ENCODE measurements around the gene TP53INP2. TPM values are rescaled to one million over a fixed set of nuclear protein-coding genes. Genes with fewer than 3 reads are reported as not detected.
"Not testable (repeated sequence)": the region's sequence is repeated elsewhere in the genome, so short reads cannot be mapped to it uniquely, and the experiment has no call there.

The TP53INP2 gene
- total and polyA plus RNA-seq, 3 experiments from 2014 or later: 1.1 to 3.6 (median 3.5) TPM

GRCh38 chr20:34719242-34720017, 15.3 kb downstream of the TP53INP2 start:
- H3K36me3 ChIP-seq (ENCODE audit: insufficient read depth, low read length); DNase-seq; H3K4me1 ChIP-seq (ENCODE audit: insufficient read depth, low read length); H3K4me1 Mint-ChIP-seq; H3K4me3 ChIP-seq (ENCODE audit: low read length); H3K4me3 Mint-ChIP-seq; H3K9me3 ChIP-seq (ENCODE audit: low read length); POLR2A ChIA-PET; H3K27me3 Mint-ChIP-seq; H3K27me3 ChIP-seq (ENCODE audit: insufficient read depth, low read length, poor library complexity, severe bottlenecking); H3K27ac ChIP-seq (ENCODE audit: low read depth, low read length); H3K9me3 Mint-ChIP-seq: not testable (repeated sequence)
- peak overlapping the region in 4 of 8 donors; percentile 15 to 65 (median 46) for H3K27ac Mint-ChIP-seq
- CTCF ChIA-PET: interaction anchor here (1.0 to 1.2 kb wide), 2 partner anchors 10 to 377 kb away, joined by 3 read pairs; no protein-coding TSS in a partner anchor
- H3K36me3 Mint-ChIP-seq: peaks cover 0 to 58% (median 16%) of the 10 kb centered on the region in 3 donors

- H3K27ac Mint-ChIP-seq: peak overlapping the region in 2 of 8 donors; percentile 8 to 50
- Histone ChIP-seq H3K27ac (ENCODE audit: low read depth, low read length) (no peak overlapping the region), H3K27me3 (ENCODE audit: insufficient read depth, low read length, poor library complexity, severe bottlenecking) (no peaks in the 10 kb centered on the region), H3K4me1 (ENCODE audit: insufficient read depth, low read length) (no peaks in the 10 kb centered on the region), H3K36me3 (ENCODE audit: insufficient read depth, low read length) (peaks cover 11% of the 10 kb centered on the region), H3K4me3 (ENCODE audit: low read length) (no peak overlapping the region), H3K9me3 (ENCODE audit: low read length) (no peaks in the 10 kb centered on the region)
- DNase-seq: no peak
- H3K9me3 Mint-ChIP-seq: no peaks in the 10 kb centered on the region
- no peaks in the 10 kb centered on the region for H3K27me3 Mint-ChIP-seq
- H3K4me1 Mint-ChIP-seq: peaks cover 4 to 10% (median 9%) of the 10 kb centered on the region in 3 donors
- ChIA-PET POLR2A (interaction anchor here (1.0 kb wide), 1 partner anchor 11 kb away, joined by 6 read pairs; no protein-coding TSS in a partner anchor), CTCF (interaction anchor here (1.2 kb wide), 1 partner anchor 11 kb away, joined by 3 read pairs; no protein-coding TSS in a partner anchor)
- no peak overlapping the region for H3K4me3 Mint-ChIP-seq
- H3K36me3 Mint-ChIP-seq: peaks cover 0 to 54% (median 16%) of the 10 kb centered on the region in 3 donors
These were observed 16.1 kb downstream of the TP53INP2 start for GRCh38 chr20:34720266-34720665.

- H3K36me3 ChIP-seq (ENCODE audit: insufficient read depth, low read length): peaks cover 25% of the 10 kb centered on the region
- H3K27me3 Mint-ChIP-seq; H3K27ac ChIP-seq (ENCODE audit: low read depth, low read length); H3K27me3 ChIP-seq (ENCODE audit: insufficient read depth, low read length, poor library complexity, severe bottlenecking); DNase-seq; H3K4me1 ChIP-seq (ENCODE audit: insufficient read depth, low read length); H3K4me3 Mint-ChIP-seq; POLR2A ChIA-PET; H3K4me3 ChIP-seq (ENCODE audit: low read length); H3K9me3 ChIP-seq (ENCODE audit: low read length); H3K4me1 Mint-ChIP-seq; H3K9me3 Mint-ChIP-seq; CTCF ChIA-PET: not testable (repeated sequence)
- peak overlapping the region in 2 of 8 donors; percentile 22 to 32 for H3K27ac Mint-ChIP-seq
- peaks cover 0 to 67% (median 28%) of the 10 kb centered on the region in 3 donors for H3K36me3 Mint-ChIP-seq
These were observed 18.4 kb downstream of the TP53INP2 start for GRCh38 chr20:34722560-34722959.

- peaks cover 25% of the 10 kb centered on the region for H3K36me3 ChIP-seq (ENCODE audit: insufficient read depth, low read length)
- no peaks in the 10 kb centered on the region for H3K27me3 ChIP-seq (ENCODE audit: insufficient read depth, low read length, poor library complexity, severe bottlenecking)
- H3K4me1 ChIP-seq (ENCODE audit: insufficient read depth, low read length): no peaks in the 10 kb centered on the region
- H3K9me3 Mint-ChIP-seq: no peaks in the 10 kb centered on the region
- H3K9me3 ChIP-seq (ENCODE audit: low read length): no peaks in the 10 kb centered on the region
- H3K4me1 Mint-ChIP-seq: peaks cover 4 to 10% (median 7%) of the 10 kb centered on the region in 3 donors
- H3K4me3 ChIP-seq (ENCODE audit: low read length): no peak overlapping the region
- ChIA-PET POLR2A (no interaction called here), CTCF (no interaction called here)
- DNase-seq: no peak
- H3K27ac ChIP-seq (ENCODE audit: low read depth, low read length): no peak overlapping the region
- H3K27me3 Mint-ChIP-seq: no peaks in the 10 kb centered on the region
- H3K4me3 Mint-ChIP-seq: no peak overlapping the region
- H3K27ac Mint-ChIP-seq: no peak overlapping the region
- H3K36me3 Mint-ChIP-seq: peaks cover 0 to 61% (median 27%) of the 10 kb centered on the region in 3 donors
These were observed 20.0 kb downstream of the TP53INP2 start for GRCh38 chr20:34724172-34724571.

- Mint-ChIP-seq H3K9me3 (no peaks in the 10 kb centered on the region), H3K27ac (no peak overlapping the region), H3K27me3 (no peaks in the 10 kb centered on the region), H3K4me3 (no peak overlapping the region), H3K4me1 (no peaks in the 10 kb centered on the region), H3K36me3 (peaks cover 4 to 63% (median 20%) of the 10 kb centered on the region in 3 donors)
- Histone ChIP-seq H3K27ac (ENCODE audit: low read depth, low read length) (no peak overlapping the region), H3K4me1 (ENCODE audit: insufficient read depth, low read length) (no peaks in the 10 kb centered on the region), H3K9me3 (ENCODE audit: low read length) (no peaks in the 10 kb centered on the region), H3K36me3 (ENCODE audit: insufficient read depth, low read length) (peaks cover 18% of the 10 kb centered on the region), H3K27me3 (ENCODE audit: insufficient read depth, low read length, poor library complexity, severe bottlenecking) (no peaks in the 10 kb centered on the region), H3K4me3 (ENCODE audit: low read length) (no peak overlapping the region)
- POLR2A ChIA-PET: no interaction called here
- CTCF ChIA-PET: no interaction called here
- no peak for DNase-seq
These were observed 25.3 kb downstream of the TP53INP2 start for GRCh38 chr20:34729416-34729815.

- Histone ChIP-seq H3K4me1 (ENCODE audit: insufficient read depth, low read length) (no peaks in the 10 kb centered on the region), H3K27me3 (ENCODE audit: insufficient read depth, low read length, poor library complexity, severe bottlenecking) (no peaks in the 10 kb centered on the region), H3K27ac (ENCODE audit: low read depth, low read length) (no peak overlapping the region), H3K36me3 (ENCODE audit: insufficient read depth, low read length) (no peaks in the 10 kb centered on the region), H3K9me3 (ENCODE audit: low read length) (no peaks in the 10 kb centered on the region), H3K4me3 (ENCODE audit: low read length) (no peak overlapping the region)
- Mint-ChIP-seq H3K27ac (no peak overlapping the region), H3K36me3 (peaks cover 4 to 57% (median 13%) of the 10 kb centered on the region in 3 donors), H3K27me3 (peaks cover 0 to 3% of the 10 kb centered on the region in 2 donors), H3K4me1 (no peaks in the 10 kb centered on the region), H3K9me3 (no peaks in the 10 kb centered on the region), H3K4me3 (no peak overlapping the region)
- ChIA-PET POLR2A (no interaction called here), CTCF (no interaction called here)
- no peak for DNase-seq
These were observed 28.4 kb downstream of the TP53INP2 start for GRCh38 chr20:34732523-34732922.

GRCh38 chr20:34736106-34736735, 32.1 kb downstream of the TP53INP2 start:
- Mint-ChIP-seq H3K27ac (no peak overlapping the region), H3K9me3 (no peaks in the 10 kb centered on the region), H3K27me3 (peaks cover 0 to 3% of the 10 kb centered on the region in 2 donors), H3K36me3 (peaks cover 3 to 61% (median 17%) of the 10 kb centered on the region in 3 donors), H3K4me3 (no peak overlapping the region), H3K4me1 (no peaks in the 10 kb centered on the region)
- ChIA-PET POLR2A (no interaction called here), CTCF (no interaction called here)
- Histone ChIP-seq H3K4me3 (ENCODE audit: low read length) (no peak overlapping the region), H3K36me3 (ENCODE audit: insufficient read depth, low read length) (no peaks in the 10 kb centered on the region), H3K27me3 (ENCODE audit: insufficient read depth, low read length, poor library complexity, severe bottlenecking) (no peaks in the 10 kb centered on the region), H3K27ac (ENCODE audit: low read depth, low read length) (no peak overlapping the region), H3K4me1 (ENCODE audit: insufficient read depth, low read length) (no peaks in the 10 kb centered on the region), H3K9me3 (ENCODE audit: low read length) (no peaks in the 10 kb centered on the region)
- DNase-seq: no peak

- Histone ChIP-seq H3K4me1 (ENCODE audit: insufficient read depth, low read length) (no peaks in the 10 kb centered on the region), H3K27me3 (ENCODE audit: insufficient read depth, low read length, poor library complexity, severe bottlenecking) (no peaks in the 10 kb centered on the region), H3K4me3 (ENCODE audit: low read length) (no peak overlapping the region), H3K27ac (ENCODE audit: low read depth, low read length) (no peak overlapping the region), H3K36me3 (ENCODE audit: insufficient read depth, low read length) (peaks cover 11% of the 10 kb centered on the region), H3K9me3 (ENCODE audit: low read length) (no peaks in the 10 kb centered on the region)
- Mint-ChIP-seq H3K27ac (peak overlapping the region in 1 of 8 donors; percentile 74), H3K27me3 (no peaks in the 10 kb centered on the region), H3K36me3 (peaks cover 6 to 83% (median 20%) of the 10 kb centered on the region in 3 donors), H3K9me3 (no peaks in the 10 kb centered on the region), H3K4me3 (no peak overlapping the region), H3K4me1 (no peaks in the 10 kb centered on the region)
- no peak for DNase-seq
- POLR2A ChIA-PET: no interaction called here
- CTCF ChIA-PET: no interaction called here
These were observed 38.9 kb downstream of the TP53INP2 start for GRCh38 chr20:34743039-34743438.
